T-cell (primary cell): ENCODE data around the gene CANX. TPM values are rescaled to one million over a fixed set of nuclear protein-coding genes. Genes with fewer than 3 reads are reported as not detected.
A peak's percentile ranks its signal among the peaks of the same experiment; 100 is the strongest.

Source experiments
- ATAC-seq, 4 experiments: fragments of 200-7000 bp in 3 of 4; fragments of 150-1000 bp in 1 of 4; cut with Tn5 transposase; replicated peaks in 1 of 4; 1 replicate in 3 of 4; 2 replicates in 1 of 4; pipeline ENCODE4 v1.10.0; 2021; ENCODE audit warnings: moderate library complexity in 3 of 4, mild to moderate bottlenecking in 2 of 4, moderate number of reproducible peaks in 1 of 4
- CTCF ChIA-PET, 2 donors: fragments of 300-600 bp; sonication (Branson Sonifier 250); formaldehyde crosslinking; loops; one replicate each; lab custom pipeline; 2022; ENCODE audit warnings: antibody characterized with exemption in 2 of 2; lab: Charles Lee
- POLR2A ChIA-PET, 2 donors: fragments of 300-600 bp; sonication (Branson Sonifier 250); formaldehyde crosslinking; loops; one replicate each; lab custom pipeline; 2022; ENCODE audit warnings: antibody characterized with exemption in 2 of 2; lab: Charles Lee
- DNase-seq, 35 experiments: peaks; one replicate each; pipeline versions ENCODE4 v3.0.0 to v3.0.0-alpha.2; 2013 to 2023
- H3K27ac ChIP-seq: one replicate; pipeline ENCODE4 v1.5.1; 2013; ENCODE audit warnings: low read length
- H3K27me3 ChIP-seq, 2 experiments: replicated peaks in 1 of 2; 1 replicate in 1 of 2; 2 replicates in 1 of 2; pipeline versions ENCODE4 v1.6.1 to v1.7.0; 2013; ENCODE audit warnings: low read length in 1 of 2, mixed read lengths in 1 of 2; ENCODE audit not compliant: control insufficient read depth in 2 of 2, insufficient read depth in 2 of 2; ENCODE audit errors: extremely low read depth in 1 of 2
- H3K36me3 ChIP-seq, 2 donors: 1 replicate in 1 of 2; 2 replicates in 1 of 2; pipeline versions ENCODE4 v1.6.1 to v1.7.0; 2013; ENCODE audit warnings: low read length in 1 of 2; ENCODE audit not compliant: control insufficient read depth in 2 of 2, insufficient read depth in 1 of 2; ENCODE audit errors: extremely low read depth in 1 of 2
- H3K4me1 ChIP-seq, 2 experiments: 1 replicate in 1 of 2; 2 replicates in 1 of 2; pipeline versions ENCODE4 v1.6.1 to v1.7.0; 2013; ENCODE audit warnings: low read length in 2 of 2, mixed read lengths in 1 of 2; ENCODE audit not compliant: insufficient read depth in 2 of 2, control insufficient read depth in 1 of 2; ENCODE audit errors: extremely low read depth in 1 of 2
- H3K4me3 ChIP-seq, 2 donors: 1 replicate in 1 of 2; 2 replicates in 1 of 2; pipeline versions ENCODE4 v1.5.1 to v1.7.0; 2013; ENCODE audit warnings: mild to moderate bottlenecking in 2 of 2, low read length in 1 of 2, moderate library complexity in 1 of 2; ENCODE audit not compliant: control insufficient read depth in 1 of 2; ENCODE audit errors: extremely low read depth in 1 of 2
- H3K9me3 ChIP-seq: 2 replicates; pipeline ENCODE4 v1.7.0; 2013
- H3K27ac Mint-ChIP-seq, 2 donors: one replicate each; pipeline ENCODE4 v1.8.0; 2020 to 2021; ENCODE audit warnings: mild to moderate bottlenecking in 2 of 2, mixed read lengths in 2 of 2
- H3K27me3 Mint-ChIP-seq, 2 donors: one replicate each; pipeline ENCODE4 v1.8.0; 2021 to 2022; ENCODE audit warnings: mixed read lengths in 2 of 2
- H3K36me3 Mint-ChIP-seq: one replicate; pipeline ENCODE4 v1.8.0; 2021; ENCODE audit warnings: mixed read lengths
- H3K4me1 Mint-ChIP-seq, 3 donors: one replicate each; pipeline ENCODE4 v1.8.0; 2020 to 2022; ENCODE audit warnings: mixed read lengths in 3 of 3, mild to moderate bottlenecking in 1 of 3
- H3K4me3 Mint-ChIP-seq, 3 donors: one replicate each; pipeline ENCODE4 v1.8.0; 2020 to 2022; ENCODE audit warnings: mild to moderate bottlenecking in 3 of 3, mixed read lengths in 3 of 3, moderate library complexity in 3 of 3
- H3K9me3 Mint-ChIP-seq, 3 donors: one replicate each; pipeline ENCODE4 v1.8.0; 2020 to 2022; ENCODE audit warnings: mixed read lengths in 3 of 3
- WGBS: methylation state at CpG from one replicate; pipeline ENCODE4 v1.1.5; 2013; ENCODE audit warnings: missing lambda C conversion rate; ENCODE audit not compliant: insufficient coverage; 5-methylcytosine and 5-hydroxymethylcytosine counted together
- total RNA-seq, 35 experiments: library from RNA in 6 of 35; stranded (reverse) in 6 of 35; fragments of 120-200 nt in 1 of 35; gene quantifications; one replicate each; pipeline versions ENCODE4 v1.2.1 to v1.2.4 and lab custom pipeline; 2013 to 2026

The CANX gene
- total RNA-seq, 5 donors from 2014 or later (not counting 1 experiment from before 2014, with no cell fraction given): 205 to 306 (median 262) TPM

GRCh38 chr5:179763215-179763945, 64.6 kb downstream of the CANX start:
- H3K4me1 ChIP-seq: peaks cover 11 to 30% of the 10 kb centered on the region in 2 experiments
- H3K36me3 ChIP-seq: peaks cover 7 to 25% of the 10 kb centered on the region in 2 donors
- H3K4me3 ChIP-seq: no peak overlapping the region
- CTCF ChIA-PET: interaction anchor here (0.7 to 1.8 kb wide), 14 partner anchors 14 to 95 kb away, joined by 3 to 10 read pairs (median 4); partner anchors contain the start of genes LTC4S (in 2 of the 2), MAML1 (in 1 of the 2) and MRNIP (in 1 of the 2)
- DNase-seq (peak; percentile 4 to 76 (median 43)), ATAC-seq (peak; percentile 56 to 71 (median 66))
- Mint-ChIP-seq H3K27me3 (no peaks in the 10 kb centered on the region), H3K4me3 (peak overlapping the region in 1 of 3 donors; percentile 28), H3K9me3 (no peaks in the 10 kb centered on the region), H3K36me3 (peaks cover 19% of the 10 kb centered on the region), H3K27ac (peak overlapping the region; percentile 27 to 87), H3K4me1 (peaks cover 54 to 69% (median 58%) of the 10 kb centered on the region in 3 donors)
- H3K9me3 ChIP-seq: no peaks in the 10 kb centered on the region
- POLR2A ChIA-PET: interaction anchor here (0.6 to 0.7 kb wide), 2 partner anchors 26 to 67 kb away, joined by 3 to 4 read pairs; no protein-coding TSS in a partner anchor
- WGBS: 32% methylated on average over 5 of the region's 10 CpGs
- H3K27me3 ChIP-seq: no peaks in the 10 kb centered on the region
- no peak overlapping the region for H3K27ac ChIP-seq

- CTCF ChIA-PET: interaction anchor here in 1 of 2 donors (1.6 to 1.8 kb wide), 2 partner anchors 32 to 47 kb away, joined by 6 to 10 read pairs; no protein-coding TSS in a partner anchor
- DNase-seq (no peak), ATAC-seq (no peak)
- Histone ChIP-seq H3K4me1 (peaks cover 11 to 30% of the 10 kb centered on the region in 2 experiments), H3K4me3 (no peak overlapping the region), H3K36me3 (peaks cover 7 to 32% of the 10 kb centered on the region in 2 donors), H3K27me3 (no peaks in the 10 kb centered on the region), H3K9me3 (no peaks in the 10 kb centered on the region), H3K27ac (no peak overlapping the region)
- no peaks in the 10 kb centered on the region for H3K27me3 Mint-ChIP-seq
- peaks cover 53 to 67% (median 56%) of the 10 kb centered on the region in 3 donors for H3K4me1 Mint-ChIP-seq
- peaks cover 23% of the 10 kb centered on the region for H3K36me3 Mint-ChIP-seq
- H3K9me3 Mint-ChIP-seq: no peaks in the 10 kb centered on the region
- POLR2A ChIA-PET: no interaction called here
- 74% methylated on average over 5 of the region's 8 CpGs for WGBS
- no peak overlapping the region for H3K4me3 Mint-ChIP-seq
- no peak overlapping the region for H3K27ac Mint-ChIP-seq
Observed at GRCh38 chr5:179764056-179764455, 65.3 kb downstream of the CANX start.

GRCh38 chr5:179765400-179765799, 66.6 kb downstream of the CANX start:
- Mint-ChIP-seq H3K4me3 (no peak overlapping the region), H3K9me3 (no peaks in the 10 kb centered on the region), H3K27me3 (no peaks in the 10 kb centered on the region), H3K4me1 (peaks cover 39 to 54% (median 43%) of the 10 kb centered on the region in 3 donors), H3K36me3 (peaks cover 31% of the 10 kb centered on the region), H3K27ac (no peak overlapping the region)
- Histone ChIP-seq H3K36me3 (peaks cover 7 to 43% of the 10 kb centered on the region in 2 donors), H3K4me3 (no peak overlapping the region), H3K27me3 (no peaks in the 10 kb centered on the region), H3K27ac (no peak overlapping the region), H3K4me1 (peaks cover 8 to 23% of the 10 kb centered on the region in 2 experiments), H3K9me3 (no peaks in the 10 kb centered on the region)
- POLR2A ChIA-PET: no interaction called here
- 81% methylated on average over 11 of the region's 13 CpGs for WGBS
- CTCF ChIA-PET: no interaction called here
- DNase-seq (no peak), ATAC-seq (no peak)

GRCh38 chr5:179766021-179766725, 67.4 kb downstream of the CANX start:
- no peak overlapping the region for H3K27ac ChIP-seq
- no peaks in the 10 kb centered on the region for H3K27me3 Mint-ChIP-seq
- WGBS: 92% methylated on average over 19 of the region's 20 CpGs

GRCh38 chr5:179766726-179767455, 68.1 kb downstream of the CANX start:
- DNase-seq (no peak), ATAC-seq (no peak)
- H3K27me3 ChIP-seq: no peaks in the 10 kb centered on the region
- Mint-ChIP-seq H3K36me3 (peaks cover 44% of the 10 kb centered on the region), H3K9me3 (no peaks in the 10 kb centered on the region), H3K4me3 (no peak overlapping the region), H3K4me1 (peaks cover 27 to 42% (median 32%) of the 10 kb centered on the region in 3 donors), H3K27me3 (no peaks in the 10 kb centered on the region), H3K27ac (peak overlapping the region in 1 of 2 donors; percentile 28)
- no peaks in the 10 kb centered on the region for H3K9me3 ChIP-seq
- POLR2A ChIA-PET: no interaction called here
- H3K36me3 ChIP-seq: peaks cover 7 to 57% of the 10 kb centered on the region in 2 donors
- H3K4me1 ChIP-seq: peaks cover 3 to 18% of the 10 kb centered on the region in 2 experiments
- no peak overlapping the region for H3K4me3 ChIP-seq
- 84% methylated on average over 5 of the region's 12 CpGs for WGBS
- CTCF ChIA-PET: interaction anchor here in 1 of 2 donors (0.5 to 1.4 kb wide), 7 partner anchors 12 to 87 kb away, joined by 3 to 11 read pairs (median 4); no protein-coding TSS in a partner anchor
- no peak overlapping the region for H3K27ac ChIP-seq

More at GRCh38 chr5:179766021-179766725, 67.4 kb downstream of the CANX start:
- Mint-ChIP-seq H3K4me3 (no peak overlapping the region), H3K9me3 (no peaks in the 10 kb centered on the region), H3K36me3 (peaks cover 39% of the 10 kb centered on the region), H3K27ac (peak overlapping the region in 1 of 2 donors; percentile 28), H3K4me1 (peaks cover 34 to 50% (median 39%) of the 10 kb centered on the region in 3 donors)
- DNase-seq (no peak), ATAC-seq (no peak)
- Histone ChIP-seq H3K27me3 (no peaks in the 10 kb centered on the region), H3K4me3 (no peak overlapping the region), H3K4me1 (peaks cover 8 to 23% of the 10 kb centered on the region in 2 experiments), H3K36me3 (peaks cover 7 to 50% of the 10 kb centered on the region in 2 donors), H3K9me3 (no peaks in the 10 kb centered on the region)
- POLR2A ChIA-PET: no interaction called here
- CTCF ChIA-PET: interaction anchor here (0.6 to 1.4 kb wide), 4 partner anchors 45 to 86 kb away, joined by 3 to 11 read pairs (median 4); no protein-coding TSS in a partner anchor
